HL-60 (cell line): ENCODE measurements around the gene MNAT1.
"Not testable (repeated sequence)": the region's sequence is repeated elsewhere in the genome, so short reads cannot be mapped to it uniquely, and the experiment has no call there.

Source experiments
- DNase-seq, 2 experiments: peaks; one replicate each; pipeline ENCODE4 v3.0.0-alpha.2; 2010 to 2020; ENCODE audit warnings: low read depth in 1 of 2, low spot score in 1 of 2
- H3K27ac ChIP-seq: fragments of 250-450 bp; sonication (Bioruptor Pico); replicated peaks from 2 replicates; pipeline ENCODE4 v1.5.1; 2020; ENCODE audit warnings: mild to moderate bottlenecking, moderate library complexity
- H3K27me3 ChIP-seq: fragments of 250-450 bp; sonication (Bioruptor Pico); 2 replicates; pipeline ENCODE4 v1.5.1; 2021; ENCODE audit warnings: mild to moderate bottlenecking, moderate library complexity; ENCODE audit not compliant: insufficient read depth, poor library complexity, severe bottlenecking
- H3K4me3 ChIP-seq: replicated peaks from 2 replicates; pipeline ENCODE4 v1.5.1; 2011; ENCODE audit warnings: mild to moderate bottlenecking, control low read depth, low read length; ENCODE audit not compliant: insufficient read depth
- CTCF ChIP-seq: IDR thresholded peaks from one replicate; pipeline ENCODE4 v1.5.1; 2011; ENCODE audit warnings: low read length, control low read depth, inconsistent platforms; ENCODE audit not compliant: insufficient read depth
- GABPA ChIP-seq: IDR thresholded peaks from 2 replicates; pipeline ENCODE4 v1.6.1; 2012; ENCODE audit warnings: low read depth
- POLR2AphosphoS5 ChIP-seq: IDR thresholded peaks from 2 replicates; pipeline ENCODE4 v1.6.1; 2012; ENCODE audit warnings: low read depth
- SPI1 ChIP-seq: IDR thresholded peaks from 2 replicates; pipeline ENCODE4 v1.6.1; 2012; ENCODE audit warnings: low read depth, mild to moderate bottlenecking, borderline replicate concordance
- TF ChIP-seq, protein P1 (sequence below): IDR thresholded peaks from 2 replicates; pipeline ENCODE4 v1.6.1; 2012; ENCODE audit warnings: low read depth; ENCODE audit not compliant: insufficient replicate concordance

Gene MNAT1

GRCh38 chr14:60884134-60884533 lies 149.6 kb downstream of the MNAT1 start:
- no peak for TF ChIP-seq POLR2AphosphoS5
- TF ChIP-seq GABPA, result no peak
- no peak for TF ChIP-seq SPI1
- TF ChIP-seq, protein P1, sequence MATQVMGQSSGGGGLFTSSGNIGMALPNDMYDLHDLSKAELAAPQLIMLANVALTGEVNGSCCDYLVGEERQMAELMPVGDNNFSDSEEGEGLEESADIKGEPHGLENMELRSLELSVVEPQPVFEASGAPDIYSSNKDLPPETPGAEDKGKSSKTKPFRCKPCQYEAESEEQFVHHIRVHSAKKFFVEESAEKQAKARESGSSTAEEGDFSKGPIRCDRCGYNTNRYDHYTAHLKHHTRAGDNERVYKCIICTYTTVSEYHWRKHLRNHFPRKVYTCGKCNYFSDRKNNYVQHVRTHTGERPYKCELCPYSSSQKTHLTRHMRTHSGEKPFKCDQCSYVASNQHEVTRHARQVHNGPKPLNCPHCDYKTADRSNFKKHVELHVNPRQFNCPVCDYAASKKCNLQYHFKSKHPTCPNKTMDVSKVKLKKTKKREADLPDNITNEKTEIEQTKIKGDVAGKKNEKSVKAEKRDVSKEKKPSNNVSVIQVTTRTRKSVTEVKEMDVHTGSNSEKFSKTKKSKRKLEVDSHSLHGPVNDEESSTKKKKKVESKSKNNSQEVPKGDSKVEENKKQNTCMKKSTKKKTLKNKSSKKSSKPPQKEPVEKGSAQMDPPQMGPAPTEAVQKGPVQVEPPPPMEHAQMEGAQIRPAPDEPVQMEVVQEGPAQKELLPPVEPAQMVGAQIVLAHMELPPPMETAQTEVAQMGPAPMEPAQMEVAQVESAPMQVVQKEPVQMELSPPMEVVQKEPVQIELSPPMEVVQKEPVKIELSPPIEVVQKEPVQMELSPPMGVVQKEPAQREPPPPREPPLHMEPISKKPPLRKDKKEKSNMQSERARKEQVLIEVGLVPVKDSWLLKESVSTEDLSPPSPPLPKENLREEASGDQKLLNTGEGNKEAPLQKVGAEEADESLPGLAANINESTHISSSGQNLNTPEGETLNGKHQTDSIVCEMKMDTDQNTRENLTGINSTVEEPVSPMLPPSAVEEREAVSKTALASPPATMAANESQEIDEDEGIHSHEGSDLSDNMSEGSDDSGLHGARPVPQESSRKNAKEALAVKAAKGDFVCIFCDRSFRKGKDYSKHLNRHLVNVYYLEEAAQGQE, result no peak
- TF ChIP-seq CTCF, result no peak
- no peaks in the 10 kb centered on the region for H3K27me3 ChIP-seq
- H3K4me3 ChIP-seq, result no peak overlapping the region
- no peak overlapping the region for H3K27ac ChIP-seq
- DNase-seq, result no peak

DNA sequence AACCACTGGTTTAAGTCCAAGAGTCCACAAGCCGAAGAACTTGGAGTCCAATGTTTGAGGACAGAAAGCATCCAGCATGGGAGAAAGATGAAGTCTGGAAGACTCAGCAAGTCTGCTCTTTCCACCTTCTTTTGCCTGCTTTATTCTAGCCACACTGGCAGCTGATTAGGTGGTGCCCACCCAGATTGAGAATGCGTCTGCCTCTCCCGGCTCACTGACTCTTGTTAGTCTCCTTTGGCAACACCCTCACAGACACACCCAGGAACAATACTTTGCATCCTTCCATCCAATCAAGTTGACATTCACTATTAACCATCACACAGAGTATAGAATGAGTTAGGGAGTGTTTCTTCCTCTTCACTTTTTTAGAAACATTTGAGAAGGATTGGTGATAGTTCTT lies 156.1 kb downstream of the MNAT1 start:
- DNase-seq, result not testable (repeated sequence)

DNA sequence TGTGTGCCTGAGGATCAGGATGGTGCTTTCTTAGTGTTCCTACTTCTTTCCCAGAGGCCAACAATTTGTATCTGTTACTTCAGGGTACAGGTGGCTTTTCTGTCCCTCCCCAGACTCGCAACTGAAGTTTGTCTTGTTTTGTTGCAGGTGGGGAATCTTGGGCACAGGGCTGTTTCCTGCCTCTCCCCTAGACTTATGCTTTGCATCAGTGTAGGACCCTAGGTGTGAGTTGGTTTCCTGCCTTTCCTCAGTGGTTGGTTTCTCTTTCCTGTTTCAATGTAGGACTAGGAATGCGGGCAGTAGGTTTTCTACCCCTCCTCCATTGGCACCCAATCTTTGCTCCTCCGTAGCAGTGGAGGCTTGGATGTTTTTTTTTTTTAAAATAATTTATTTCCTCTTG lies 159.3 kb downstream of the MNAT1 start:
- DNase-seq, result no peak
- no peak overlapping the region for H3K4me3 ChIP-seq
- no peak for TF ChIP-seq SPI1
- TF ChIP-seq, protein P1, result no peak
- TF ChIP-seq POLR2AphosphoS5, result no peak
- no peak for TF ChIP-seq GABPA
- no peak for TF ChIP-seq CTCF

More for the DNA sequence above, 156.1 kb downstream of the MNAT1 start:
- H3K27ac ChIP-seq, H3K27me3 ChIP-seq, H3K4me3 ChIP-seq: not testable (repeated sequence)

DNA sequence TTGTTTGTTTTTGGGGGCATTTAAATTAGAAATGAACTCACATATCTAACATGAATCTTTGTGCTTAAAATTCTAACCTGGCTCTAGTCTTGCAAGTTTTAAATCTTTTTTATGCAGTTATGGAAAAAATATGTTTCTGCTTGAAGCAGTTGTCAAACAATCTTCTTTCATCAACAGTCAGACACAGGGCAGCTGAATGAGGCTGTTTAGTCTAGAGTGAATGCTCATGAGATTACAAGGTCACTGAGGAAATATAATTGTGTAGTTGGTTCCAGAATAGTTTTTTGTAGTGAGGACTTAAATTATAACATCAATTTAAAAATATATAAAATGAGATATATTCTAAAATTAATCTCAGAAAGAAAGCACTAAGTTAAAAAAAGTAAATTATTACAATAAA lies 169.8 kb downstream of the MNAT1 start:
- TF ChIP-seq POLR2AphosphoS5 (no peak), SPI1 (no peak), CTCF (no peak), GABPA (no peak)
- TF ChIP-seq, protein P1, result no peak
- Histone ChIP-seq H3K27ac (no peak overlapping the region), H3K4me3 (no peak overlapping the region), H3K27me3 (no peaks in the 10 kb centered on the region)
- DNase-seq, result no peak

More for the DNA sequence above, 159.3 kb downstream of the MNAT1 start:
- Histone ChIP-seq H3K27me3 (no peaks in the 10 kb centered on the region), H3K27ac (no peak overlapping the region)
